ENCODE results near the gene PLXNB1.

The PLXNB1 gene

DNA sequence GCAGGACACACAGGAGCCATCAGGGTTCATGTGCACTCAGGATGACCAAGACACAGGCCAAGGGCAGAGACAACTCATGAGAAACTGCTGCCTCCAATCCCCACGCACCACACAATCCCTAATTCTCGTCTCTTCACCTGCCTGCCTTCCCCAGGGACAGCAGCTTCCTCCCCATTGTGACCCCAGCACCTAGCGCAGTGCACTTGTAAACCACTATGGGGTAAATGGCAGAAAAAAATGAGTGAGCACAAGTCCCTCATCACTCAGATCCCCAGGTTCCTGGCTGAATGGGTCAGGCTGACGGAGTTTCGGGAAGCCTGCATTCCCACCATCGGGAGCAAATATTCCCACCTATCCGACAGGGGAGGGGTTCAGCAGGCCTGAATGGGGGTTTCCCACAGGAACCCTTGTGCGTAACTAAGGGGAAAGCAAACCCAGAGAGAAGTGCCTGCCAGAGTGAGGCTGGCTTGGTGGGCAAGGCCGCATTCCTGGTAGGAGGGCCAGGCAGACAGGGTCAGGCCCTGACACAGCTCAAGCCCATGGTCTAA, 18.8 kb downstream of the PLXNB1 start:
- Histone ChIP-seq H3K4me3 (ENCODE audit: low read depth in 1 of 2, low read length in 1 of 2) (no peak overlapping the region), H3K9me3 (no peaks in the 10 kb centered on the region), H3K36me3 (no peaks in the 10 kb centered on the region), H3K4me1 (ENCODE audit: control insufficient read depth in 1 of 2, insufficient read depth in 1 of 2, low read depth in 1 of 2, low read length in 1 of 2) (no peaks in the 10 kb centered on the region), H3K27me3 (no peaks in the 10 kb centered on the region), H3K27ac (no peak overlapping the region)
- no peak for TF ChIP-seq CTCF (IDR thresholded peaks at IDR 0.05)

GRCh38 chr3:48410205-48411040, 19.5 kb downstream of the PLXNB1 start:
- Histone ChIP-seq H3K27ac (no peak overlapping the region), H3K4me1 (ENCODE audit: control insufficient read depth in 1 of 2, insufficient read depth in 1 of 2, low read depth in 1 of 2, low read length in 1 of 2) (no peaks in the 10 kb centered on the region), H3K27me3 (no peaks in the 10 kb centered on the region), H3K4me3 (ENCODE audit: low read depth in 1 of 2, low read length in 1 of 2) (no peak overlapping the region), H3K36me3 (no peaks in the 10 kb centered on the region), H3K9me3 (no peaks in the 10 kb centered on the region)
- no peak for TF ChIP-seq CTCF (IDR thresholded peaks at IDR 0.05)

- Histone ChIP-seq H3K27me3 (no peaks in the 10 kb centered on the region), H3K4me3 (ENCODE audit: low read depth in 1 of 2, low read length in 1 of 2) (no peak overlapping the region), H3K9me3 (no peaks in the 10 kb centered on the region), H3K27ac (no peak overlapping the region), H3K4me1 (ENCODE audit: control insufficient read depth in 1 of 2, insufficient read depth in 1 of 2, low read depth in 1 of 2, low read length in 1 of 2) (no peaks in the 10 kb centered on the region), H3K36me3 (no peaks in the 10 kb centered on the region)
- no peak for TF ChIP-seq CTCF (IDR thresholded peaks at IDR 0.05)
These were observed 20.3 kb downstream of the PLXNB1 start for GRCh38 chr3:48409291-48410201.

GRCh38 chr3:48408823-48409281, 21.0 kb downstream of the PLXNB1 start:
- H3K4me3 ChIP-seq (ENCODE audit: low read depth in 1 of 2, low read length in 1 of 2), result no peak overlapping the region
- H3K36me3 ChIP-seq, result no peaks in the 10 kb centered on the region
- TF ChIP-seq CTCF (IDR thresholded peaks at IDR 0.05), result no peak
- H3K9me3 ChIP-seq, result no peaks in the 10 kb centered on the region
- H3K27ac ChIP-seq, result no peak overlapping the region
- no peaks in the 10 kb centered on the region for H3K4me1 ChIP-seq (ENCODE audit: control insufficient read depth in 1 of 2, insufficient read depth in 1 of 2, low read depth in 1 of 2, low read length in 1 of 2)
- no peaks in the 10 kb centered on the region for H3K27me3 ChIP-seq

GRCh38 chr3:48407542-48408099, 22.3 kb downstream of the PLXNB1 start:
- Histone ChIP-seq H3K4me3 (ENCODE audit: low read depth in 1 of 2, low read length in 1 of 2) (no peak overlapping the region), H3K36me3 (no peaks in the 10 kb centered on the region)

More at GRCh38 chr3:48407542-48408099, 22.3 kb downstream of the PLXNB1 start:
- no peak for TF ChIP-seq CTCF (IDR thresholded peaks at IDR 0.05)
- H3K4me1 ChIP-seq (ENCODE audit: control insufficient read depth in 1 of 2, insufficient read depth in 1 of 2, low read depth in 1 of 2, low read length in 1 of 2), result no peaks in the 10 kb centered on the region
- H3K27ac ChIP-seq, result no peak overlapping the region
- no peaks in the 10 kb centered on the region for H3K9me3 ChIP-seq
- H3K27me3 ChIP-seq, result no peaks in the 10 kb centered on the region
